GM19452 (cell line): ENCODE data around the gene OR8K3.

Source experiments
- ATAC-seq: cut with Tn5 transposase; IDR thresholded peaks from one replicate; pipeline ENCODE4 v1.9.1; 2021; ENCODE audit not compliant: unreplicated experiment

Gene OR8K3

DNA sequence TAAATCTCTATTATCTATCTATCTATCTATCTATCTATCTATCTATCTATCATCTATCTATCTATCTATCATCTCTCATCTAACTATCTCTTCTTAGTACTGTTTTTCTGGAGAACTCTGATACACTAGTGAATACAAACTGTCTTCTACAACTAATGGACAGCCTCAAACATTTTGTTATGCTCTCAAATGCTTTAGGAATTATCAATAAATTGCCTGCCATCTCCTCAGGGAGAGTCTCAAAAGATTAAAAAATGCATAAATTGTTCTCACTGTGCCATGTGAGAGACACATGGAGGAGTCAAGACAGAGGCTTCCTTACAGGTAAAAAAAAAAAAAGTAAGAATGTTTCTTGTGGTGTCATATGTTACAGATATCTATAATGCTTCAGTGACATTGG is at the start of gene OR8K3:
TSS of gene OR8K3 (plus strand) at position 301 of the 400 bp plus-strand sequence. CDS start 3,163 bp downstream, outside the sequence.
- ATAC-seq, result no peak

DNA sequence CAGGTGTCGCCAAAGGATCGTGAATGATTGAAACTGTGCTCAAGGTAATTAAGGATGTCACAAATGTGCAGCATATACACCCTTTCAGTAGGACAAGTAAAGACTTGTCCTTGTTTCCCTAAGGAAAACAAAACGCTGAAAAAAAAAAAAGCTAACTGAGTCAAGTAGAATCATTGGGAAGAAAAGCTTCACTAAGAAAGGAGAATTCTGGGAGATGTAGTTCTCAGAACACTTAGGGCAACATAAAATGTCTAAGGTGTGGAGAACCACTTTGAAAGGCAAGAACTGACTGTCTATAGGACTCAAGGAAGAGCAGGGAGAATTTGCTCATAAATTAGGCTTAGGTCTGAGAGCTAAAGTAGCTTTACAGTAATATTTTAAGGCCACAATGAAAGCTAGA is 43.9 kb upstream of the OR8K3 start:
- ATAC-seq, result no peak

DNA sequence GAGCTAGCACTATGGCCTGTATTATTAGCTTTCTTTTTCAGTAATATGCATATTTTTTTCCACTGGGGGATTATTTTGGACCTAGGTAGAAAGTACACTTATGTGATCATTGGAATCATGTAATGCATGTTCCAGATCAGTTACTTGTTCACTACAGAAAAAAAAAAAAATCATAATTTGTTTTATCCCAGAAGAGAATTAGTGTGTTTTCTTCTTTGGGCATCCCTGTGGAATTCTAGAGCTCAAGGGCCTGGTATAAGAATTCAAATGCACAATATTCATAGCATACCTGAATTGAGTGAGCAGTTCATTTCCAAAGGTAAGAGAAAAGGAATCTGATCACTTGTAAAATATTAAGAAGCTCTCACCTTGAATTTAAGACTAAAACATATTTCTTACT is 41.1 kb upstream of the OR8K3 start, which contains the start of gene OR5T1:
TSS of gene OR5T1 (plus strand) at position 301 of the 400 bp plus-strand sequence. CDS start 1,485 bp downstream, outside the sequence.
- no peak for ATAC-seq

DNA sequence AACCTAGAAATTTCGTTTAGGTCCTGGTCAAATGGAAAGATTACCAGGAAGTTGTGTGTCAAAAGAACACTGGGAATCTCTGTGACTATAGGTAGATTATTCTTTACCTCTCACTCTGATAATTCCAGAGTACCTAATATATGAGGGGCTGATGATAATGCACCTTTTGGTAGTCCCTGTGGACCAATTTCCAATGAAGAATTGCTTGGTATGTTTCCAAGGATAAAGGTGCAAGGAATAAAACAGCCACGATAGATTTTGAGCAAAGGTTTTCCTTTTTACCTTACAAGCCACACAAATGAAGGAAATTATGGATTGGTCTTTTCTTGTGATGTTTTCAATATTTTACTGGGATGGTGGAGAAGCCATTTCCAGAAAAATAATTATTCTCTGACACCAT is 22.8 kb upstream of the OR8K3 start, which contains the start of gene OR8H1:
TSS of gene OR8H1 (minus strand) at position 101 of the 400 bp plus-strand sequence. CDS start 1,192 bp downstream, outside the sequence.
- ATAC-seq, result no peak

DNA sequence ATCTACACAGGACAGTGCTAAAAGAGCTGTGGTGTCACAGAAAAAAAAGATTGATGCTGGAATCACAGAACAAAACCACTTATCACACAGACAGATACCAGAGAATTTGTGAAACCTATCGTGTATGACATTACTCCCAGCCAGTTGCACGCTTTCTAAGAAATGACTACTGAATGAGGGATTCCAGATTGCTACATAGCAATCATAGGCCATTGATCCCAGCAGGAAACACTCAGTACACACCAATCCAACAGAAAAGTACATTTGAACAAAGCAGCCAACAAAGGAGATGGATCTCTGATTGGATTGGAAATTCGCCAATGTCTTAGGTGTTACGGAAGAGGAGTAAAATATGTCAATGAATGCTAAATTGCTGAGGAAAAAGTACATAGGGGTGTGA is 18.0 kb upstream of the OR8K3 start:
- no peak for ATAC-seq

DNA sequence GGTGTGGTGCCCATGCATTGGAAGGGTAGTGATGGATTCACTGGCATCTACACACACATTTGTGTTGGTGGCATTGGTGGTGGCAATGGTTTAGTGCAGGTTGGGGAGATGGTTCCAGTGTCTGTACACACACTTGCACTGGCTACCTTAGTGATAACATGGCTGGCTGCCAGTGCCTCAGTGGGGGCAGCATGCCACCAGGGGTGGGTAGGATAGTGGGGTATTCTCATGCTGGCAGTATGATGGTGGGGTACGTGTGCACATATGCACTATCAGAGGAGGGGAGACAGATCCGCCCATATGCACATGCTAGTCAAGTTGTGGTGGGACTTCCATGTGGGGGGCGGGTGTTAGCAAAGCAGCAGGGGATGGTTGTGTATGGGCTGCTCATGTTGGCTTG is 7.1 kb upstream of the OR8K3 start:
- ATAC-seq, result no peak

DNA sequence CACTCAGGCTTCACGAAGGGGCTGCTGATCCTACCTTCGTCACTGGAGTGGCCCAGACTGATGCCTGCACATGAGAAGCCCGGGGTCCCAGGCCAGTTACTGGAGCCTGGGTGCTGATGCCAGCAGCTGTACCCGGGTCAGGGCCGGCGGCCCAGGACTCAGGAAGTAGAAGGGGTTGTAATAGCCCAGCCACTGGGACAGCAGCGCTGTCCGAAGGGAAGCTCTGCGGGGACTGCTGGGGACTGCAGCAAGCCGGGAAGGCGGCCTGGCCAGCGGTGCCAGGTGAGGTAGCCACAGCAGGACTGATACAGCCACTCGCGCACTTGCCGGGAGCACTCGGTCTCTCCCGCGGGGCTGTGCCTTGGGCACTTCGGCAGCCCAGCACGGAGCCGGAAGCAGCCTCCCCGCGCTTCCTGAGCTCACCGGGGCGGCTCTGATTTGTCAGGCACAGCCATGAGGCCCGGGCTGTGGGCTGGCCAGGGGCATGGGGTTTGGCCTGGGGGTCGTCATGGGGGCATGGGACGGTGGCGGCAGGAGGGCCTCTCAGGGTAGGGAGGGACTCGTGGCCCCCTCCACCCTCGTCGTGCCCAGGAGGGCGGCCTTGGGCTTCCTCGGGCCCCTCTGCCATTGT is 17.0 kb downstream of the OR8K3 start:
- no peak for ATAC-seq

DNA sequence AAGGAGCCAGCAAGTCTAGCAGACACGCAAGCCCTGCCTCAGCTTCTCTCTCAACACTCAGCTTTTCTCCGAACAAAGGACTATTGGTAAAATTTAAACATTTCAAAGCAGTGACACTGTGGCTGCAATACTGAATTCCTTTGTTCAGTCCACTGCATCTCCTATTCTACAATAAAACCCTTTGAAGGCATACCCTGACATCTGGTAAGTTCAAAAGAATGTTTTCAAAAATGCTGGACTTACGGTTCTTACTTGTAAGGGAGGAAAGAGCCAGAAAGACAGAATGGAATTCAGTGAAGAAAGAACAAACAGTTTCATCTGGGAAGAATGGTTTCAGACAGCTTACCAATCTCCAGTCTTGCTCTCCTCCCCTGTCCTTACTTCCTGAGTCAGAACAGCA is 18.2 kb downstream of the OR8K3 start:
- no peak for ATAC-seq

DNA sequence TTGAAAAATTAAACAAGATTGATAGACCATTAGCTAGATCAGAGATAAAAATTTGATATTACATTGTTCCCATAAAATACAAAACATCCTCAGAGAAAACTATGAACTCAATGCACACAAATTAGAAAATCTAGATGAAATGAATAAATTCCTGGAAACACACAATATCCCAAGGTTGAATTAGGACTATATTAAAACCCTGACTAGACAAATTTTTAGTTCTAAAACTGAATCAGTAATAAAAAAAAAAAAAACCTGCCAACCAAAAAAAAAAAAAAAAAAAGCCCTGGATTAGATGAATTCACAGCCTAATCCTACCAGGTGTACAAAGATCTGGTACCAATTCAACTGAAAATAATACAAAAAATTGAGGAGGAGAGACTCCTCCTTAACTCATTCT is 25.3 kb downstream of the OR8K3 start:
- ATAC-seq, result no peak

DNA sequence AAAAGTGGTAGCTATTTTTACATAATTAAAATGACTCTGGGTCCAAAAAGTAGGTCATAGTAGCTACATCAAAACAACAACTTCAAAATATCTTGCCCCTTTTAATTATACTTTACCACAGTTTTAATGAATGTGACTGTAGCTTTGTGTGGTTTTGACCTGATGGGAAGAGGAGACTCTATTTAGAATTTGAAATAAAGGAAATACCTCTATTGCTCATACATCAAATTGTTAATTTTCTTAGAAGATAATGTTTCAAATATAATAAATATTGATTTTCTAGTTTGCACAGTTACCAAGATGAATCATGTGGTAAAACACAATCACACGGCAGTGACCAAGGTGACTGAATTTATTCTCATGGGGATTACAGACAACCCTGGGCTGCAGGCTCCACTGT is 30.8 kb downstream of the OR8K3 start, which contains the start of gene OR8K1:
TSS of gene OR8K1 (plus strand) at position 301 of the 400 bp plus-strand sequence. CDS start at position 301, 0 bp downstream.
- ATAC-seq, result no peak

DNA sequence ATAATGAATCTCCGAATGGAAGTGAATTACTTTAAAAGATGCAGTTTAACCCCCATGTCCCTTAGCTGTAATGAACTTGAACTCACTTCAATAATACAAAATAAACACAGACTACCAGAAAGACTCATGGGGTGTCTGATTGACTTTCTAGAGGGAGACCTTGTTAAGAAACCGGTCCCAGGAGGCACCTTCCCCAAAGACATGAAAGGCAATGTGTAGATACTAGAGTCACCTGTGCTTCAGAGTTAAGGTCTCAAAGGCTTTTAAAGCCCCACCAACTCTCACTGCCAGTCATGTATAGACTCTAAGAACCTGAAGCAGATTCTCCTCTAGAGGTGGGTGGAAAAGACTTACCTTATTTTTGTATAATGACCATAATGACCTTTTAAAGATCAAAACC is 39.0 kb downstream of the OR8K3 start, which contains the start of gene OR8J1:
TSS of gene OR8J1 (plus strand) at position 301 of the 400 bp plus-strand sequence. CDS start 5,956 bp downstream, outside the sequence.
- ATAC-seq, result no peak
